ENCODE measurements around the gene IBSP.

Gene IBSP, protein sequence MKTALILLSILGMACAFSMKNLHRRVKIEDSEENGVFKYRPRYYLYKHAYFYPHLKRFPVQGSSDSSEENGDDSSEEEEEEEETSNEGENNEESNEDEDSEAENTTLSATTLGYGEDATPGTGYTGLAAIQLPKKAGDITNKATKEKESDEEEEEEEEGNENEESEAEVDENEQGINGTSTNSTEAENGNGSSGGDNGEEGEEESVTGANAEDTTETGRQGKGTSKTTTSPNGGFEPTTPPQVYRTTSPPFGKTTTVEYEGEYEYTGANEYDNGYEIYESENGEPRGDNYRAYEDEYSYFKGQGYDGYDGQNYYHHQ

DNA sequence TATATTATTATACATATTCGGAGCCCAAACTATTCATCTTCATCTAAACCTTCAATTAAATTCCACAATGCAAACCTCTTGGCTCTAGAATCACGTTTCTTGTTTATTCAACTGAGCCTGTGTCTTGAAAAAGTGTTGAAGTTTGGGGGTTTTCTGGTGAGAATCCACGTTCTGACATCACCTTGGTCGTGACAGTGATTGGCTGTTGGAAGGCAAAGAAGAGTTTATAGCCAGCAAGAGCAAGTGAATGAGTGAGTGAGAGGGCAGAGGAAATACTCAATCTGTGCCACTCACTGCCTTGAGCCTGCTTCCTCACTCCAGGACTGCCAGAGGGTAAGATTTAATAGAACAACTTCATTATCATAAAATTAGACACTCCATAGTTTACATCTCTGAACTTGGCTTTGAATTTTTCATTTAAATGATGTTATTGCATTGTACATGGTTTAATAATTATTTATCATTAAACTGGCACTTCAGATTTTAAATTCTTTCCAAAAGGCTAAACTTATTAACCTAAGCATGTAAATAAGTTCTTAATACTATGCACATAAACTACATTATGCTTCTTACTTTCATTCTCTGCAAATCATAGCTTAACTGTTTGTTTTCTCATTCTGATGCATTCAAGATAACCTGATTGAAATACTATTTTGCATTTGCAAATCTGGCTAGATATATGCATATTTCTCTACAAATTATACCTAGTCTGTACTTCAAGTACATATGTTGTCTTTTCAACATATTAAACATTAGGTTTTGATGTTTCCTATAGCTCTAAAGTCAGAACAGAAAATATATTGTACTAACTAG is at the start of gene IBSP:
Gene IBSP, plus strand, starts transcription at position 254 of the 813 bp plus-strand sequence. CDS start 2,808 bp downstream, outside the sequence.
- H3K4me3 ChIP-seq = no peak within 1 kb of the TSS
- H3K27ac ChIP-seq = no peak within 1 kb of the TSS

DNA sequence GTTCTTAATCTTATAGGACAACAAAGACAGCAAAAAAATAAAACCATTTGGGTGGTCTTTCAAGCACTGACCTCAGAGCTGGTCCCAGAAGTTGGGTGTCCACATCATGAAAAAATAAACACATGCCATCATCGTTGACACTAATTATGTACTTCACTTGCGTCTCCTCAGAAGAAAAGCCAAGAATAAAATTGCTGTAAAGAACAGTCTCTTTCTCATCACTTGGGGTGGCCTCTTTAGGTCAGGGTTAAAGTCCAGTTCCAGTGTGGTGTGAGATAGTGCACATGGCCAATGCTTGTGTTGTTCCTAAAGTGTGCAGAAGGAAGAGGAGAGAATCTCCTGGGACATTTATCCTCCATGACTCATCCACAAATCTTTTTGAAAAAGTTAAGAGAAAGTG is 49.5 kb upstream of the IBSP start:
- Histone ChIP-seq H3K27ac (no peak overlapping the region), H3K4me3 (no peak overlapping the region)

DNA sequence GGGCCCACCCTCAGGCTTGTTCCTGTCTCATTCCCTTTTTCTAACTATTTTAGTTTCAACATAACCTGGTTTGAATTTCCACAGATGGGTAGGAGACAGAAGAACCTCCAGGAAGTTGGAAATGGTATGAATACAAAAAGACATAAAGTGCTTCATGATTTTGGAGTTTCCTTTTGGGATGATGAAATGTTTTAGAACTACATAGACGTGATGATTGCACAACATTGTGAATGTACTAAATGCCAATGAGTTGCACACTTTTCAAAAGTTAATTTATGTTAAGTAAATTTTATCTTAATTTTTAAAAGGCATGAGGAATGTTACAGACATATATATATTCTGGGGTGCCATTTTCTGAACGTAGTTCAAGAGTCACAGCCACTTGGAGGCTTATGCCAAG is 41.1 kb upstream of the IBSP start:
- Histone ChIP-seq H3K27ac (no peak overlapping the region), H3K4me3 (no peak overlapping the region)

DNA sequence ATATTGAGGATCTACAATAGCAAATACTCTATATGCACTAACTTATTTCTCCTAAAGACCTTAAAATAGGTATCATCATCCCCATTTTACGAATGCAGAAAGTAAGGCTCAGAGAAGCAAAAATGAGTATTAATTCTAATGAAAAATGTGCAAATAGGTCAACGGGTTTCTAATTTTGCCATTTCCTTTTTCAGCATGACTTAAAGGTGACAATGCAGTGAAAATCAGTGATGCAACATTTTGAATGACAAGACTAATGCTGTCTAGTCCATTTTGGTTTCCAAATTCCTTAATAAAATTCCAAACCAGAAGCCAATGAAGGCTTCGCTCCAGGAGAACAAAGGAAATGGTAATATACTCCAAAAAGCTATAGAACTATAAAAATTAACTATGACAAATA is 37.0 kb upstream of the IBSP start:
- Histone ChIP-seq H3K27ac (no peak overlapping the region), H3K4me3 (no peak overlapping the region)

DNA sequence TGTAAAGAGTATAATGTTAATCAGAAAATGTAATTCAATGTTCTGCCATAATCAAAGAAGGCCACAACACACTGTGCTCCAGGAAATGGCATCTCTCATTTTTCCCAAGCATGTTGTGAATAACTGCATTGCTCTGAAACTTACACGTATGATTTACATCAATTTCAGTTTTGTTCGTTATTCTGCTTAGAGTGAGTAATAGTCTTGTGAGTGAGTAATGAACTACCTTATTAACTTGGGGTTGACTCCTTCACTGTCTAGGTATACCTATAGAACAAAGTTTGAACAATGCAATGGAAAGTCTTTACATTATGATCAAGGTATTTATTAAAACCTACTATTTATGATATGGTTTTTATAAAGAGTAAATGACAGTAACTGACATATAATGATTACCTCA is 17.8 kb upstream of the IBSP start:
- Histone ChIP-seq H3K4me3 (no peak overlapping the region), H3K27ac (no peak overlapping the region)

DNA sequence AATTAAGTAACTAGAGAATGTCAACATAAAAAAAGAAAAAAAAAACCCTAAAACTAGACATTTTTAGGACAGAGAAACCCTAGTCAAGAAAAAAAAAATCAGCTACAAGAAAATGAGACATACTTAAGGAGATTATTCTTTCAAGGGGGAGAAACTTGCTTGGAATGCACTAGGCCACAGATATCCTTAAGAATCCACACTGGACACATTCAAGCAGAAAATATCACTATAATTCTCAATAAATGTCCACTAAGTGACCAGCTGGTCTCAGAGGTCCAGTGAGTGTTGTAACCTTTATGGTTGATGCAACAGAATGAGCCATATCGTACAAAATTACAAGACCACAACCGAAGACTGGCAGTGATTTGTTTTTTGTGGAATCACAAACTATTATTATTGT is 15.6 kb upstream of the IBSP start:
- H3K4me3 ChIP-seq = no peak overlapping the region

DNA sequence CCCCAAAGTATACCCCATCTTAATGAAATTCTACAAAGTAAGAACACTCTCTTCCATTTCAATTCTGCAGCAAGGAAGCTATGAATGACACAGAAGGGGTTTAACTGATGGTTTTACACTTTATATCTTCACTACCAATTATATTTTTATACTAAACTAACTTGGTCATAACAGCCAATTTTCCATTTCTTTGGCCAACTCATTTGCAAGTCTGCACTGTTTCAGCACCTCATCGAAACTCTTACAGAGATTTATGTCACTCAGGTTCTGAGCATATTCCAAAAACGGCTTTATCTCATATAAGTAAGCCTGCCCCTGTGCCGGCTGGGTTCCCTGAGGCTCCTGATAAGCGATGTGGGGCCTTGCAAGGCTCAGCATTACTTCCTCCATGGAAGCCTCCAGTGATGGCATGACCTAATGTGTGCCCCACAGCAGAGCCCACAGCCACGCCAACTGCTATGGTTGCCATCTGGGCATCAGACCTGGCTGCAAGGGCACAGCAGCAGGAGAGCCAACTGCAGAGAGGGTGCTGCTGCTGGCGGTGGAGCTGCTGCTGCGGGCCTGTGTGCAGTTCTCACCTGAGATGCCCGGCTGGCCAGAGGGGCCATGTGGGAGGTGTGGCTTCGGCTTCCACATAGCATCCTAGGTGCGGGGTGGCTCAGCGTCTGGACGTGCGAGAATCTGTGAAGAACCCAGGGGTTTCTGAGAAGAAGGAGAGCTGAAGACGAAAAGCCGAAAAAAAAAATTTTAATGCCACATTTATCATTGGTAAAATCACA is 13.4 kb upstream of the IBSP start:
- no peak overlapping the region for H3K27ac ChIP-seq
- H3K4me3 ChIP-seq = no peak overlapping the region

More for the DNA sequence above, 15.6 kb upstream of the IBSP start:
- no peak overlapping the region for H3K27ac ChIP-seq

DNA sequence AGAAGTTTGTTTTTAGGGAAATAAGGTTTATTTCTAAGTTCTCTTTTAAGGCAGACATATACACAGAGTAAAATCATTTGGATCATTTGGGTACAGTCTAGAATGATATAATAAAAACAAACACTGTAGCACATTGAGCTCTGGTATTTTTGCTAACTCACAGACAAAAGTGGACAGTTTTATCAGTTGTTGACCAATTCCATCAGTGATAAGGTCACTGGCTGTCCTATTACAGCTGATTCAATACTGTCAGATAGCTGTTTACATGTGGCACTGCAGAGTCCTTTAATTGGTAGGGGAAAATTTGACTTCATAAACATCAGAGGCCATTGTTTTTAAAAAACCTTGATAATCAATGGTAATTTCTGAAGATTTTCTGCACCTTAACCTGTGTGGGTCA is 3.5 kb downstream of the IBSP start:
- no peak overlapping the region for H3K4me3 ChIP-seq
- H3K27ac ChIP-seq = no peak overlapping the region

DNA sequence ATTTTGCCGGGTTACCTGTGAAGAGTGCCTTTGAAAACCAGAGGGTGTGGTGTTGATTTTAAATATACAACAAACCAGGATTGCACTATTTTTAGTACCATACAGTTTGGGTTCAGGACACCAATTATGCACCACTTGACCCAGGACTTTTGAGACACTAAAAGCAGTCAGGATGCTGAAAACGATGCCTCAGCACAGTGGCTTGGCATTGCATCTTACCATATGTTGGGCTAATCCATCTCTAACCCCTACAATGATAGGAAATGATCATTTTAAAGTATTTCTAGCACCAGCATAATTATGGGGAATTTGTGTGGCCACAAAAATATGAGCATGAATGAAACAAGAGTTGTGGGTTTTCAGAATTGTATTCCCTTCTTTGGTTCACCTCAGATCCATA is 4.1 kb downstream of the IBSP start:
- Histone ChIP-seq H3K27ac (no peak overlapping the region), H3K4me3 (no peak overlapping the region)

DNA sequence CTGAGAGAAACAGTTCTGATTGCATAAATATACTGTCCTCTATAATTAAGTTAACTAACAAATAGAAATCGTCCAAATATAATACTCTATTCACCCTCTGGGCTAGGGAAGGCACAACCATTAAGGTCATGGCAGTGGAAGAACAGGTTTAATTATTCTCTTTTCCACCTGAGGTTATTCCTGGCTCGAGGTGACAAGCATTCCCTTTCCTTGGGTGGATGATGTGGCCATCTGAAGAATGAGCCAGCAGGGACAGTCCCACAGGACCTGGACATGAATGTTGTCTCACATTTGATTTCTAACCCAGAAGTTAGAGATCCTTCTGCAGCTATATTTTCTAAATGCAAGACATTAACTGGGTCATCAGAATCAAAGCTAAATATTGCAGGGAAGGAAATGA is 5.5 kb downstream of the IBSP start:
- Histone ChIP-seq H3K27ac (no peak overlapping the region), H3K4me3 (no peak overlapping the region)

DNA sequence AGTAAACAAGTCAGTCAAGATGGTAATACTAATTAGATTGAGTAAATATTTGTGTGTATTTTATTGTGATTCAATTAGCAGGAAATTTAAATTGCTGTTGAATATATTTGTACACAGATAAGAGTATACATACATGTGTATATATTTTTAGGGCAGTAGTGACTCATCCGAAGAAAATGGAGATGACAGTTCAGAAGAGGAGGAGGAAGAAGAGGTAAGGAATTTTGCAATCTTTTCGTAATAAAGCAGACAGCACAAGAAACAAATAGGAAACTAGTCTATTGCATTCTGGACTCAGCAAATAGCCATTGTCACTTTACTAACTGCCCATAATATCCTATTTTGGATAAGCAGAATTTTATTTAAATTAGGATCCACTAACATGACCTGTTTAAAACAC is 6.6 kb downstream of the IBSP start:
- no peak overlapping the region for H3K4me3 ChIP-seq

DNA sequence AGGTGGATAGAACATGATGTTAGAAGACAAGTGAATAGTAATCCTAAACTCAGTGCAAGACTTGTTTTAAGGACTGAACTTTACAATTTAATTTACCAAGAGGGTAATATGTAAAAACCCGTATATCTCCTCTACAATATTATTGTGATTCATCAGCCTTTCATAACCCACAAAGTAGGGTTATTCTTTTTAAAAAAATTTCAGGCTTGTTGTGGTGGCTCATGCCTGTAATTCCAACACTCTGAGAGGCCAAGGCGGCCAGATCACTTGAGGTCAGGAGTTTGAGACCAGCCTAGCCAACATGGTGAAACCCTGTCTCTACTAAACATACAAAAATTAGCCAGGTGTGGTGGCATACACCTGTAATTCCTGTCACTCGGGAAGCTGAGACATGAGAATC is 7.2 kb downstream of the IBSP start:
- H3K27ac ChIP-seq = no peak overlapping the region
- H3K4me3 ChIP-seq = no peak overlapping the region

More for the DNA sequence above, 6.6 kb downstream of the IBSP start:
- no peak overlapping the region for H3K27ac ChIP-seq

DNA sequence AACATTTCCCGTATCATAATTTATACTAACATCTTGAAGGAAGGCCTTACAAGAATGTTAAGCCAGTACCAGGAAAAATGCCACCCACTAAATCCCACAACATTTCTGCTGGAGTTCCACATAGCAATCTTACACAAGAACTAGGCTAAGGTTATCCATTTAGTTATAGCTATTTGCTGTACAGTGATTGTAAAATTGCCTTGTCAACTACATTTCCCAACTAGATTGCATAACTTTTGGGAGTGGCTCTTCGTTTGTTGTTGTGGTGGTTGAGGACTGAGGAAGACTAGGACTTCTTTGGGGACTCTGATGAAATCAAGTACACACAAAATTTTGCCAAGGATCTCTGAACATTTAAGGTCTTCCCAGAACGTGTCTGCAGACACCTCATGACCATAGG is 8.0 kb downstream of the IBSP start:
- no peak overlapping the region for H3K4me3 ChIP-seq
- no peak overlapping the region for H3K27ac ChIP-seq

DNA sequence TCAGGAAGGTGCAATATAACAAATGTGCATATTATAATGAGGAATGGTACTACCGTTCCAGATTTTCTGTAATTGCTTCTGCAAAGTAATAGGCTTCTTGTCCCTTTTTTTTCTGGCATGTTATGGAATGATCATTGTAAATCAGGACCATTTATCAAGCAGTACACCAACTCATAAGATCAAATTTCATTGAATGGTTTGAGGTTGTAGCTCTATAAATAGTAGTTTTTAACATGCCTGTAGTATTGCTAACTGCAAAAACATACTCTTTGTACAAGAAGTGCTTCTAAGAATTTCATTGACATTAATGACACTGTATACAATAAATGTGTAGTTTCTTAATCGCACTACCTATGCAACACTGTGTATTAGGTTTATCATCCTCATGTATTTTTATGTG is 12.6 kb downstream of the IBSP start:
- no peak overlapping the region for H3K4me3 ChIP-seq
- no peak overlapping the region for H3K27ac ChIP-seq

DNA sequence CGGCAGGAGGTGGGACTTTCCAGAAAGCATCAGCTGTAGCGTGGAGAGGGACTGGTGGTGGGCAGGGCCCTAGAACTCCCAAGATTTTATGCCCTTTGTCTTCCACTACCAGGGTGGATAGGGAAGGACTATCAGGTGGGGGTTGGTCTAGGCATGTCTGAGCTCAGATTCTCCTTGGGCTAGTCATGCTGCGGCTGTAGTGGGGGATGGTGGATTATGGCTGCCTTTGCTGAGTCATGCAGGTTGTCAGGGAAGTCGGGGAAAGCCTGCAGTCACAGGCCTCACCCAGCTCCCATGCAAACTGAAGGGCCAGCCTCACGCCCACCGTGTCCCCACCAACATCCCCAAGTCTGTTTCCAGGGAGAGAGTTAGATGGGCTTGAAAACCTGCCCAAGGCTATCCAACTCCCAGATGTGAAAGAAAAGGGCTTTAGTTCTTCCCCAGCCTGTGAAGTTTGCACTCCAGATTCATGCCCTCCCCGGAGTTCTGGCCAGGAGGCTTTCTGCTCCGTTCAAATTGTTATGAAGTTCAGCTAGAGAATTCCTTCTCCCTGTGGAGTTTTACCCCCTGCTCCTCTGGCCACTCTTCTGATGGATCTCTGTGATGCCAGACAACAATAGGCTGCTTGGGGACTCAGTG is 20.0 kb downstream of the IBSP start:
- Histone ChIP-seq H3K4me3 (no peak overlapping the region), H3K27ac (peak overlapping the region in 1 of 21 experiments; percentile 57)

DNA sequence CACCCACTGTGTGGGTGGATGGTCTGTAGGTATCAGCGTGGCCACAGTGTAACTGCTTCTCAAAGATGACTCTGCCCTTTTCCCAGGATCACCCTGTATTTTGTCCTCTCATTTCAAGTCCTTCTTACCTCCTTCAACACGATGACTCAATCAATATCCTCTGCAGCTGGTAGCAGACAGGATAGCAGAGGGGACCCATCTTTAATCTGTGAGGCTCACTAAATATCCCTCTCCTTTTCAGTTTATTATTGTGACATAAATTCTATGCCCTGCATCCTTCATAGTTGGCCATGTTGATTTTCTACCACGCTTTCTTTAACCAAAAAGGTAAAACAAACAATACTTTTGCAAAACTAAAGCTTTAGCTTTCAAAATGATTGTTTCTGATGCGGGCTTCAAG is 23.8 kb downstream of the IBSP start:
- no peak overlapping the region for H3K27ac ChIP-seq
- H3K4me3 ChIP-seq = no peak overlapping the region

DNA sequence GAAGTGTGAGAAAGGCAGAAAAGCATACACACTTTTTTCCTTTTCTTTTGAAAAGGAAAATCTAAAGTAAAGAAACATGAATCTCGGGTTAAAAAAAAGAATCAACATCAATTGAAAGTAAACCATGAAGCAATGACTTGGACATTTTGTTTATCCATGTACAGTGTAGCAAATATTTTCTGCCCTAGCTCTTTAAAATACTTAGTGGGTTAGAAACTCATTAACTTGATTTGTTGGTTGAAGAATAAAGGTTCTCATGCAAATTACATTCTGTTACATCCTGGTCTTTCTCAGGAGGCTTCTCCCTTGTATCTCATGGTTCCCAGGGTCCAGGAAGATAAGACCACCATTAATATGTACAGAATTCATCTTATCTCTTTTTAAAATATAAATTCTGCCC is 24.4 kb downstream of the IBSP start:
- H3K4me3 ChIP-seq = no peak overlapping the region
- no peak overlapping the region for H3K27ac ChIP-seq

DNA sequence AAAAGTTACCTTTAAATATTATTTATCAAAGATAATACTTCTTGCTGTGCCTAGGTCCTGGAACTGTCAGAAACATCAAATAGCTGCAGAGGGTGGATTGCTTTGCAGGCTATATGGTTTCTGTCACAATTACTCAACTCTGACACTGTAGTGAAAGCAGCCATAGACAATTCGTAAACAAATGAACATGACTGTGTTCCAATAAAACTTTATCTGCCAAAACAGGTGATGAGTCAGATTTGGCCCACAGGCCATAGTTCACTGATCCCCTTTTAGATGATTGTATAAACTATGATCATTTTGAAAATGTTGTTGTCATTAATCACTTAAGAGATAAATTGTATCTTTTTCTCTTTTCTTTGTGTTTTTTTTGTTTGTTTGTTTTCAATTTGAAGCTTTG is 25.0 kb downstream of the IBSP start:
- H3K4me3 ChIP-seq = no peak overlapping the region
- H3K27ac ChIP-seq = no peak overlapping the region

DNA sequence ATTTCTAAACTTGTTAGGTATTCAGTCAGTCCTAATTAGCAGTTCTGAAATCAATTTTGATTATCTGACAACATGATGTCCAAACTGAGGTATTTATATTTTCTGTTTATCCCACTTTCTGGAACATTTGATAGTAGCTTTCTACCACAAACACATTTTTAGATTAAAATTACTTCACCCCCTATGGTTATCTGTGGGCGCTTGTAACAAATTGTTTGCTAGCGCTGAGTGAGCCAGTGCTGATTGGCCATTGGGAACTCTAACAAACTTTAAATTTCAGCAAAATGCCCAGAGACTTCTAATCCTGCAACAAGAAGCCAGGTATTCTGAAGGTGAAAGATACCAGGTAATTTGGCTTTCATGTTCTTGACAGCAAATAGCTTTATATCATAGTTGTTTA is 33.3 kb downstream of the IBSP start, which contains the start of gene MEPE:
Gene MEPE, plus strand, starts transcription at position 301 of the 400 bp plus-strand sequence. CDS start 1,746 bp downstream, outside the sequence.
- H3K27ac ChIP-seq = no peak within 1 kb of the TSS
- H3K4me3 ChIP-seq = no peak within 1 kb of the TSS

DNA sequence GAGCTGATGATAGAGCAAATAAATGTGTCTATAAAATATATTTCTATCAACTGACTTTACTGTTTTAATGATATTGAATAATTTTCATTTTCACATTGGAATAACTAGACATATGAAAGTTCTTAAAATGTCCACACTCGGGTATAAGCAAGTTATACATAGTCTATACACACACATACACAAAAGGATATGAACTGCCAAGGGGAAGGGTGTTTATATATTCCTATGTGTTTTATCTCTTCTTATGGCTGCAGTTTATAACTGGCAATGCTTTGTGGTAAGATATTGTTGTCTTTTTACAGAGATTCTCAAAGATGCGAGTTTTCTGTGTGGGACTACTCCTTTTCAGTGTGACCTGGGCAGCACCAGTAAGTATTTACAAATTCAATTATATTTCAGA is 35.0 kb downstream of the IBSP start:
- Histone ChIP-seq H3K4me3 (no peak overlapping the region), H3K27ac (no peak overlapping the region)
